GM21526 (cell line): ENCODE measurements around the gene GULP1.
"Not testable (repeated sequence)": the region's sequence is repeated elsewhere in the genome, so short reads cannot be mapped to it uniquely, and the experiment has no call there.

Source experiments
- ATAC-seq: cut with Tn5 transposase; IDR thresholded peaks from one replicate; pipeline ENCODE4 v1.9.1; 2021; ENCODE audit warnings: moderate library complexity; ENCODE audit not compliant: unreplicated experiment, low FRiP score

GULP1 gene

DNA sequence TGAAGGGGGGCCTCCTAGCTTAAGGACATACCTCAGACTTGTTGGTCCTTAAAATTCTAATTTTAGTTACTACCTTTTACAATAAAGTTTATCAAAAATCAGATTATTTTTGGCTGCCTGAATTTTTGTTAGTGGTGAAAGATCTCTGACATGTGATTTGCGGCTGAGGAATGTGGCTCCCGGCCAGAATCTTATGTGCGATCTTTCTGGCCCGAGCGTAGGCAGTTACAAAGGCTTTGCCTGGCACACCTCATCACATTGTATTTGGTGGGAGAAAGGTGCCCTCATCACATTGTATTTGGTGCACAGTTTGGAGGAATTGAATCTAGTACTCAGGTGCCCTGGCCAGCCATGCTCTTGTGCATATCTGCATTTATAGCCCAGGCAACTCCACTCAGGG is 289.1 kb downstream of the GULP1 start:
- ATAC-seq, result no peak

- ATAC-seq, result no peak
Measured at GRCh38 chr2:188582211-188582610, 290.5 kb downstream of the GULP1 start.

GRCh38 chr2:188588235-188588634 is 296.6 kb downstream of the GULP1 start:
- ATAC-seq, result no peak

- ATAC-seq, result no peak
Measured at GRCh38 chr2:188596054-188596453, 304.4 kb downstream of the GULP1 start.

GRCh38 chr2:188598551-188598950 is 306.9 kb downstream of the GULP1 start:
- ATAC-seq, result no peak

DNA sequence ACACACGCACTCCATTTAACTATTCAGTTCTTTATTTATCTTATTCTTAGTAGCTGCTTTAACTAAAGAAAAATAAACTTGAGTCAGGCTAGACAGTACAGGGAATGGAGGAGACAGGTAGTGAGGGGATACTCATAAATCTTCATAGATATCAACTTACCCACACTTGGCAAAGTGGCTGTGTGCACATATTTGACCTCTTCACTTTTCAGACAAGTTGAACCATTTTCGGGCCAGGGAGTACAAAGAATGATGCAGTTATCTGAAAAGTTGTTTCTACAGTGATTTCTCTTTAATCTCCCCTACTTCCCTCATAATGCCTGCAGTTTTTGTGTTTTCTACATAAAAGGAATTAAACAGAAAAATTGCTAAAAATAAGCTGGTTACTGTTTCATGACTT is 307.5 kb downstream of the GULP1 start:
- ATAC-seq, result no peak

DNA sequence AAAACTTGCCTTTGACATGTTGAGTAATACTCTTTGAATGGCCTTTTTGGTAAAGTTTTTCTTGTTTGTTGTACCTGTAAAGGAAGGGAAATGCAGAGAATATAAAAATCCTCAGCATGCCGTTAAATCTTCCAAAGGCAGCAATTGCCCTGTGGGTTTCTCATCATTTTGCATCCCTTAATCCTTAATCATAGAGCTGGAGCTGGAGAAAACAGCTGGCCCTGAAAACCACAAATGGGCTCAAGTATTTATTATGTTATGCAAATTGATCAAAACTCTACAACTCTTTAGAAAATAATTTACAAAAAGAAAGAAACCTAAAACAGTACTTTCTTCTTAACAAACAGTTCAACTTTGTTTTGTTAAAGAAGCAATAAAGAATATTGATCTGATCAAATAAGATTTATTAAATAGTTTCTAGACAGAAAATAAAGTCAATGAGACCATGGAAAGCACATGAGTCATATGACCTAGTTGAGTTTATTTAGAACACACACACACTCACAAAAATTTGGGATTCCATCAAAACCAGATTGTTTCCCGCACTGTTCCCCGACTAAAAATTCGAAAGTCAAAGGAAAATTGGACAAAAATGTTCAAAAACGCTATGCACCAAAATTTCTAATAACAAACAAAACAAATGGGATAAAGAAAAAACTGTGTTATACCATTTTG is 309.0 kb downstream of the GULP1 start:
- no peak for ATAC-seq

- ATAC-seq, result no peak
Measured at GRCh38 chr2:188601391-188601790, 309.7 kb downstream of the GULP1 start.

GRCh38 chr2:188601927-188602326 is 310.3 kb downstream of the GULP1 start:
- ATAC-seq, result no peak

DNA sequence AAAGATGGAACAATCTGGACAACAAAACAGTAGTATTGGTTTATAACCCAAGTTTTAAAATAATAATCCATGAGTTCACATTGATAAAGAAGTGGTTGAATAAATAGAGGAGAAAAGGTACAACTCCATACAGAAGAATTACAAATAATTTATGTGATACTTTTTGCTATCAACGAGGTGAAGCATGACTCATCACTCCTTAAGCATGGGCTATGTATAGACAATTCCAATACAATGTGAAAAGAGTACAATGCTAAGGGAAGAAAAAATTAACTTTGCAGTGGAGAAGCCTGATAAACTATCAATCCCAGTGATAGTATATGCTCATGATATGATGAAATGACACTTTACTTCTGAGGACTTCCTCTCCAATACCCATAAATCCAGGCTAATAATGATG is 312.9 kb downstream of the GULP1 start:
- ATAC-seq, result no peak

- not testable (repeated sequence) for ATAC-seq
Measured at GRCh38 chr2:188605609-188606584, 314.2 kb downstream of the GULP1 start.

GRCh38 chr2:188606596-188606995 is 314.9 kb downstream of the GULP1 start:
- not testable (repeated sequence) for ATAC-seq

DNA sequence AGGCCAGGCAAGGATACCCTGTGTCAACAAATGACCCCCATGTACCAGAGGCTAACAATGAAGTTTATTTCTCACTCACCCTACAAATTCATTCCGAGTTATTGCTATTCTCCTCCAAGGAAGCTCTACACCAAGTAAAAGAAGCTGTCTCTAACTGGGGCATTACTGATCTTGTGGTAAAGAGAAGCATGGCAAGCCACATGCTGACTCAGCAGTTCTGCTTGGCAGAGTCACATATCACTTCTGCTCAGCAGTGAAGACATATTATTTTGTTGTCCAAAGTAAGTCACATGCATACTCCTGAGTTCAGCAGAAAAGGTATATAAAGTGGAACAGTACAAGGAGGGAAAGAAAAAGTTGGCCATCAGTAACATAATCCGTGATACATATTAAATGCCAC is 315.8 kb downstream of the GULP1 start:
- no peak for ATAC-seq

DNA sequence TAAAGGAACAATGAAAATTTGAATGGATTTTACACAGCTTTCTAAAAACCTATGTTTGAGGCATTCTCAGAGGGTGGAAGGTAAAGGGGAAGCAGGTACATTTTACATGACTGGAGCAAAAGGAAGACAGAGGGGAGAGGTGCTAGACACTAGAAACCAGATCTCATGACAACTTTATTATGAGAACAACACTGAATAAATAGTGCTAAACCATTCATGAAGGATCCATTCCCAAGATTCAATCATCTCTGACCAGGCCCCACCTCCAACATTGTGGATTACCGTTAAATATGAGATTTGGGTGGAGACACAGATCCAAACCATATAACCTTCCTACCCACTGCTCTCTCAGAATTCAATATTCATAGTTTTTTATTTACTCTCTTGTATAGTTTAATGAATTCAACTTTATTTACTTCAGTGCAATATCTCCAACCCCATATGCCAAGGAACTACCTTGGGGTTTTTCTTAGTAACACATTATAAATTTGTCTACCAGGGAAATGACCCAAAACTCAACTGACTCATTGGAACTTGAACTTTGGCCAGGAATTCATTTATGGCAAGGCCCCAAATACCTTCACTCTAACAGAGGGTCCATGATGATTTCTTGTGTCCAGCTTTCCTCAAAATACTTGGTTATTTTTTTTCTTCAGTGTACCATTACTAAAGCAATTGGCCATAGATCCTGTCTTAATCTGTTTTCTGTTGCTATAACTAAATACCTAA is 317.8 kb downstream of the GULP1 start:
- no peak for ATAC-seq

DNA sequence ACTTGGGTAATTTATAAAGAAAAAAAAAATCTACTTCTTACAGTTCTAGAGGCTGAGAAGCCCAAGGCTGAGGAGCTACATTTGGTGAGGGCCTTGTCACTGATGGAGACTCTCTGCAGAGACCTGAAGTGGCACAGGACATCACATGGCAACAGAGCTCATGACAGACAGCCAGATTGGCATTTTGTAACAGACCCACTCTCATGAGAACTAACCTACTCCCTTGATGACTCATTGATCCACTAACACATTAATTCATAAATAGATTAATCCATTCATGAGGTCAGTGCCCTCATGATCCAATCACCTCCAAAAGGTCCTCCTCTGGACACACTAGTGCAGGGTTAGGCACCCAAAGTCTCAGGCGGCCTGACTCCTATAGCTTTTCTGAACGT is 318.4 kb downstream of the GULP1 start:
- no peak for ATAC-seq

GRCh38 chr2:188610827-188611226 is 319.2 kb downstream of the GULP1 start:
- ATAC-seq, result no peak

DNA sequence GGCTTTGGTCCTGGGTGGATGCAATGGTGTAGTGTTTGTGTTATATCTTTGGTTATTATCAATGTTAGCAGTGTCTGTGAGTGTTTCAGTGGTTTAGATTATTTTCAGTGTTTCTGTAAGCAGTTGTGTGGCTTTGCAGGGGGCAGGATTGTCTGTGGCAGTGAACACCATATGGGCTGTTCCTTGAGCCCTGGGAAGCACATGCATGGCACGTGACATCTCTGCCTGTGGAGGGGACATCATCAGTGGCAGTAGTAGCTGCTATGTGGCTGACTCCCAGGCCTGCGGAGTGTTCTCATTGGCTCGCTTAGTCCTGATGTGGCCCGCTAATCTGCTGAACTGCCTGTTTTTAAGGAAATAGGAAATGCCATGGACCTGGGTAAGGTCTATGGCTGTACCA is 327.5 kb downstream of the GULP1 start:
- ATAC-seq, result no peak

DNA sequence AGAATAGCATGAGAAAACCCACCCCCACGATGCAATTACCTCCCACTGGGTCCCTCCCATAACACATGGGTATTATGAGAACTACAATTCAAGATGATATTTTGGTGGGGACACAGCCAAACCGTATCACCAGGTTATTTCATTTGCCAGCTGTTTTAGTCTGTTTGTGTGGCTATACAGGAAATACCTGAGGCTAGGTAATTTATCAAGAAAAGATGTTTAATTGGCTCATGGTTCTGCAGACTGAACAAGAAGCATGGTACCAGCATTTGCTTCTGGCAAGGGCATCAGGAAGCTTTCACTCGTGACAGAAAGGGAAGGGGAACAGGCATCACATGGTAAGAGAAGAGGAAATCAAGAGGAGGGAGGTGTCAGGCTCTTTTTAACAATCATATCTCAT is 329.2 kb downstream of the GULP1 start:
- ATAC-seq, result no peak

- ATAC-seq, result no peak
Measured at GRCh38 chr2:188622601-188623260, 331.1 kb downstream of the GULP1 start.

DNA sequence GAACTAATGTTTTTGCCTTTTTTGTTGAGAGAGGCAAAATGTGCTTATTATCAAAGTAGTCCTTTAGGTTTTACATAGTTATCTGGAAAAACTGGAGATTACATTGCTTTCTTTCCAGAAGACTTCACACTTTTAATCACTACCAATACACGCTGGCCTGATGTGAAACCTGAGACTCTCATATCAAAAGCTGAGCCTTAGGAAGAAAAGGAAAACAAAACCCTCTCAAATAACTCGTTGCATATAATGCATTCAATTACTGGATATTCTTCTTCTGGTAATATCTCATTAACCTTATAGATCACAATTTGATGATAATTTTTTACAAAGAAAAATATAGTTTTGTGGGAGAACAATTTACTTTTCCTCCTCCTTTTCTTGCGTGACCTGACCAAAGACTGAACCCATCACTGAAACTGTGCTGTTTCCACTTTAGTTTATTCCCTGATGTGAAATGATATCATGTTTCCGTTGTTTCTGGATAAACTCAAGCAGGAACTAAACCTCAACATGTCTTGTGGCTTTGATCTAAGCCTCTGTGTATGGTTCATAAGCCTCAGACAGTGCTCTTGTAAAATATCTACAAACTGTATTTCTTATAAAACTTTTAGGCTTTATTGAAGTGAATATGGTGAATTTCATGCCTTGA is 332.4 kb downstream of the GULP1 start:
- no peak for ATAC-seq
